Naive thymus-derived CD8-positive, alpha-beta T cell (primary cell): ENCODE results near the gene FAM149B1. TPM values are rescaled to one million over a fixed set of nuclear protein-coding genes. Genes with fewer than 3 reads are reported as not detected.
A peak's percentile ranks its signal among the peaks of the same experiment; 100 is the strongest.

Source experiments
- ATAC-seq, 2 donors: fragments of 150-1000 bp; cut with Tn5 transposase in 1 of 2; sonication (Bioruptor Pico), chemical (Tn5 transposase) in 1 of 2; 1 replicate in 1 of 2; 2 replicates in 1 of 2; pipeline ENCODE4 v1.10.0; 2021; ENCODE audit warnings: mild to moderate bottlenecking in 2 of 2, moderate library complexity in 2 of 2
- POLR2A ChIA-PET: fragments of 350-600 bp; sonication (Branson Sonifier 250); formaldehyde crosslinking; loops from one replicate; lab custom pipeline; 2021; ENCODE audit warnings: antibody characterized with exemption; lab: Charles Lee
- DNase-seq, 10 donors: peaks; one replicate each; pipeline versions ENCODE4 v3.0.0 to v3.0.0-alpha.2; 2020 to 2022
- H3K27ac Mint-ChIP-seq, 10 donors: one replicate each; pipeline ENCODE4 v1.8.0; 2020 to 2022; ENCODE audit warnings: mild to moderate bottlenecking in 10 of 10, mixed read lengths in 10 of 10, moderate library complexity in 4 of 10, inconsistent platforms in 1 of 10
- H3K27me3 Mint-ChIP-seq, 5 donors: one replicate each; pipeline ENCODE4 v1.8.0; 2021 to 2022; ENCODE audit warnings: mixed read lengths in 5 of 5
- H3K36me3 Mint-ChIP-seq, 3 donors: one replicate each; pipeline ENCODE4 v1.8.0; 2020 to 2022; ENCODE audit warnings: mixed read lengths in 3 of 3, mild to moderate bottlenecking in 2 of 3, inconsistent platforms in 1 of 3
- H3K4me1 Mint-ChIP-seq, 4 donors: one replicate each; pipeline ENCODE4 v1.8.0; 2021 to 2022; ENCODE audit warnings: mixed read lengths in 4 of 4
- H3K4me3 Mint-ChIP-seq, 10 donors: one replicate each; pipeline ENCODE4 v1.8.0; 2020 to 2022; ENCODE audit warnings: mild to moderate bottlenecking in 10 of 10, mixed read lengths in 10 of 10, moderate library complexity in 6 of 10, inconsistent platforms in 1 of 10
- H3K9me3 Mint-ChIP-seq, 9 donors: one replicate each; pipeline ENCODE4 v1.8.0; 2020 to 2022; ENCODE audit warnings: mixed read lengths in 9 of 9, mild to moderate bottlenecking in 3 of 9, inconsistent platforms in 1 of 9, moderate library complexity in 1 of 9
- polyA plus RNA-seq, 3 donors: library from polyadenylated mRNA; unstranded; fragments of 300-500 nt; fragmentation: Illumina TruSeq; gene quantifications; one replicate each; pipeline ENCODE4 v1.2.3, GENCODE V29; 2021
- total RNA-seq, 8 experiments: library from RNA in 2 of 8; stranded (reverse) in 2 of 8; gene quantifications; one replicate each; pipeline ENCODE4 v1.2.3 and lab custom pipeline; 2021 to 2026

Gene FAM149B1
- total and polyA plus RNA-seq, 5 experiments from 2014 or later: 5.1 to 21.5 (median 5.6) TPM

GRCh38 chr10:73156054-73156453 lies 11.9 kb upstream of the FAM149B1 start:
- Mint-ChIP-seq H3K36me3 (peaks cover 4 to 73% (median 25%) of the 10 kb centered on the region in 3 donors), H3K9me3 (no peaks in the 10 kb centered on the region), H3K27ac (no peak overlapping the region), H3K4me1 (peaks cover 8 to 16% (median 10%) of the 10 kb centered on the region in 4 donors), H3K27me3 (no peaks in the 10 kb centered on the region), H3K4me3 (no peak overlapping the region)
- ATAC-seq: no peak
- no peak for DNase-seq
- POLR2A ChIA-PET: no interaction called here

GRCh38 chr10:73159038-73159648 lies 8.8 kb upstream of the FAM149B1 start:
- Mint-ChIP-seq H3K36me3 (peaks cover 0 to 69% (median 14%) of the 10 kb centered on the region in 3 donors), H3K9me3 (no peaks in the 10 kb centered on the region), H3K4me1 (peaks cover 22 to 40% (median 38%) of the 10 kb centered on the region in 4 donors), H3K27me3 (no peaks in the 10 kb centered on the region), H3K27ac (peak overlapping the region in 6 of 10 donors; percentile 14 to 72 (median 51)), H3K4me3 (no peak overlapping the region)
- POLR2A ChIA-PET: interaction anchor here (1.1 to 1.6 kb wide), 2 partner anchors 62 to 63 kb away, joined by 3 to 5 read pairs; partner anchors contain the start of gene P4HA1
- DNase-seq: peak; percentile 23 to 78 (median 55)
- ATAC-seq: peak; percentile 71 to 73

- DNase-seq: no peak
- Mint-ChIP-seq H3K27me3 (no peaks in the 10 kb centered on the region), H3K27ac (peak overlapping the region in 4 of 10 donors; percentile 19 to 73 (median 46)), H3K9me3 (no peaks in the 10 kb centered on the region), H3K4me3 (peak overlapping the region in 1 of 10 donors; percentile 3), H3K4me1 (peaks cover 28 to 51% (median 48%) of the 10 kb centered on the region in 4 donors), H3K36me3 (peaks cover 0 to 61% (median 5%) of the 10 kb centered on the region in 3 donors)
- POLR2A ChIA-PET: no interaction called here
- ATAC-seq: no peak
These were observed 6.8 kb upstream of the FAM149B1 start for GRCh38 chr10:73161079-73161478.

GRCh38 chr10:73161662-73162061 lies 6.3 kb upstream of the FAM149B1 start:
- peaks cover 0 to 58% (median under 1%) of the 10 kb centered on the region in 3 donors for H3K36me3 Mint-ChIP-seq
- no peaks in the 10 kb centered on the region for H3K27me3 Mint-ChIP-seq
- POLR2A ChIA-PET: no interaction called here
- H3K4me1 Mint-ChIP-seq: peaks cover 33 to 57% (median 54%) of the 10 kb centered on the region in 4 donors
- ATAC-seq (no peak), DNase-seq (no peak)
- H3K27ac Mint-ChIP-seq: peak overlapping the region in 5 of 10 donors; percentile 14 to 67 (median 53)
- peak overlapping the region in 5 of 10 donors; percentile 8 to 27 (median 18) for H3K4me3 Mint-ChIP-seq
- H3K9me3 Mint-ChIP-seq: no peaks in the 10 kb centered on the region

- Mint-ChIP-seq H3K4me1 (peaks cover 42 to 70% (median 68%) of the 10 kb centered on the region in 4 donors), H3K36me3 (peaks cover 0 to 48% (median 0%) of the 10 kb centered on the region in 3 donors), H3K27me3 (no peaks in the 10 kb centered on the region), H3K9me3 (no peaks in the 10 kb centered on the region), H3K4me3 (peak overlapping the region in 4 of 10 donors; percentile 23 to 69 (median 33)), H3K27ac (peak overlapping the region in 3 of 10 donors; percentile 15 to 65 (median 47))
- DNase-seq (no peak), ATAC-seq (no peak)
- POLR2A ChIA-PET: interaction anchor here (0.5 kb wide), 1 partner anchor 879 kb away, joined by 4 read pairs; no protein-coding TSS in a partner anchor
These were observed 4.8 kb upstream of the FAM149B1 start for GRCh38 chr10:73163096-73163495.

- Mint-ChIP-seq H3K36me3 (peaks cover 0 to 26% (median 0%) of the 10 kb centered on the region in 3 donors), H3K9me3 (no peaks in the 10 kb centered on the region), H3K27ac (peak overlapping the region; percentile 97 to 100 (median 100)), H3K27me3 (no peaks in the 10 kb centered on the region), H3K4me1 (peaks cover 30 to 58% (median 55%) of the 10 kb centered on the region in 4 donors), H3K4me3 (peak overlapping the region; percentile 97 to 100 (median 100))
- DNase-seq (no peak), ATAC-seq (no peak)
- POLR2A ChIA-PET: interaction anchor here (0.6 to 1.0 kb wide), 2 partner anchors 24 to 56 kb away, joined by 3 to 7 read pairs; partner anchors contain the start of gene NUDT13
These were observed 947 bp upstream of the FAM149B1 start for GRCh38 chr10:73166972-73167371.

- POLR2A ChIA-PET: interaction anchor here (0.6 to 1.0 kb wide), 2 partner anchors 25 to 57 kb away, joined by 3 to 7 read pairs; partner anchors contain the start of gene NUDT13
- peaks cover 0 to 22% (median 0%) of the 10 kb centered on the region in 3 donors for H3K36me3 Mint-ChIP-seq
- peak overlapping the region; percentile 97 to 100 (median 100) for H3K4me3 Mint-ChIP-seq
- no peaks in the 10 kb centered on the region for H3K27me3 Mint-ChIP-seq
- H3K4me1 Mint-ChIP-seq: peaks cover 27 to 54% (median 52%) of the 10 kb centered on the region in 4 donors
- H3K27ac Mint-ChIP-seq: peak overlapping the region; percentile 97 to 100 (median 100)
- no peak for ATAC-seq
- peak in 2 of 10 donors; percentile 1 to 31 for DNase-seq
- H3K9me3 Mint-ChIP-seq: no peaks in the 10 kb centered on the region
These were observed 499 bp upstream of the FAM149B1 start for GRCh38 chr10:73167458-73167782.

GRCh38 chr10:73168465-73168803 lies 515 bp downstream of the FAM149B1 start:
- H3K27me3 Mint-ChIP-seq: no peaks in the 10 kb centered on the region
- peak overlapping the region; percentile 82 to 100 (median 98) for H3K27ac Mint-ChIP-seq
- ATAC-seq: peak in 1 of 2 donors; percentile 10
- peak overlapping the region; percentile 87 to 100 (median 100) for H3K4me3 Mint-ChIP-seq
- POLR2A ChIA-PET: interaction anchor here (0.6 to 1.5 kb wide), 3 partner anchors 72 to 323 kb away, joined by 5 to 6 read pairs (median 6); partner anchors contain the start of genes DNAJC9 and P4HA1
- peaks cover 0 to 15% (median 0%) of the 10 kb centered on the region in 3 donors for H3K36me3 Mint-ChIP-seq
- H3K4me1 Mint-ChIP-seq: peaks cover 25 to 45% (median 44%) of the 10 kb centered on the region in 4 donors
- no peaks in the 10 kb centered on the region for H3K9me3 Mint-ChIP-seq
- DNase-seq: no peak

GRCh38 chr10:73169320-73169719 lies 1.4 kb downstream of the FAM149B1 start:
- no peaks in the 10 kb centered on the region for H3K9me3 Mint-ChIP-seq
- peaks cover 0 to 11% (median 0%) of the 10 kb centered on the region in 3 donors for H3K36me3 Mint-ChIP-seq
- POLR2A ChIA-PET: interaction anchor here (0.7 to 1.5 kb wide), 4 partner anchors 11 to 498 kb away, joined by 3 to 6 read pairs (median 4); partner anchors contain the start of genes DNAJC9 and P4HA1
- peaks cover 25 to 39% (median 38%) of the 10 kb centered on the region in 4 donors for H3K4me1 Mint-ChIP-seq
- H3K4me3 Mint-ChIP-seq: peak overlapping the region in 7 of 10 donors; percentile 33 to 97 (median 47)
- H3K27ac Mint-ChIP-seq: peak overlapping the region in 4 of 10 donors; percentile 43 to 64 (median 54)
- H3K27me3 Mint-ChIP-seq: no peaks in the 10 kb centered on the region
- ATAC-seq: no peak
- DNase-seq: no peak

- Mint-ChIP-seq H3K4me1 (peaks cover 7 to 11% (median 9%) of the 10 kb centered on the region in 4 donors), H3K36me3 (peaks cover 0 to 14% (median 10%) of the 10 kb centered on the region in 3 donors), H3K4me3 (no peak overlapping the region), H3K27ac (no peak overlapping the region), H3K9me3 (no peaks in the 10 kb centered on the region), H3K27me3 (no peaks in the 10 kb centered on the region)
- POLR2A ChIA-PET: no interaction called here
- ATAC-seq: no peak
- DNase-seq: no peak
These were observed 4.9 kb downstream of the FAM149B1 start for GRCh38 chr10:73172867-73173266.

- Mint-ChIP-seq H3K4me1 (peaks cover 0 to 4% (median under 1%) of the 10 kb centered on the region in 4 donors), H3K27me3 (no peaks in the 10 kb centered on the region), H3K27ac (no peak overlapping the region), H3K36me3 (peaks cover 0 to 25% (median 15%) of the 10 kb centered on the region in 3 donors), H3K9me3 (no peaks in the 10 kb centered on the region), H3K4me3 (no peak overlapping the region)
- no peak for ATAC-seq
- DNase-seq: no peak
- POLR2A ChIA-PET: no interaction called here
These were observed 6.4 kb downstream of the FAM149B1 start for GRCh38 chr10:73174148-73174925.

- peaks cover 0 to 3% (median 0%) of the 10 kb centered on the region in 9 donors for H3K9me3 Mint-ChIP-seq
- POLR2A ChIA-PET: interaction anchor here (0.6 kb wide), 1 partner anchor 1006 kb away, joined by 3 read pairs; no protein-coding TSS in a partner anchor
These were observed 14.6 kb downstream of the FAM149B1 start for GRCh38 chr10:73182568-73182967.

More at GRCh38 chr10:73182568-73182967, 14.6 kb downstream of the FAM149B1 start:
- H3K36me3 Mint-ChIP-seq: peaks cover 20 to 65% (median 32%) of the 10 kb centered on the region in 3 donors
- H3K4me1 Mint-ChIP-seq: peaks cover 0 to 4% (median 0%) of the 10 kb centered on the region in 4 donors
- H3K4me3 Mint-ChIP-seq: no peak overlapping the region
- ATAC-seq (no peak), DNase-seq (no peak)
- H3K27ac Mint-ChIP-seq: no peak overlapping the region
- H3K27me3 Mint-ChIP-seq: no peaks in the 10 kb centered on the region
